ENCODE results near the gene ECHDC3.

ECHDC3 gene

DNA sequence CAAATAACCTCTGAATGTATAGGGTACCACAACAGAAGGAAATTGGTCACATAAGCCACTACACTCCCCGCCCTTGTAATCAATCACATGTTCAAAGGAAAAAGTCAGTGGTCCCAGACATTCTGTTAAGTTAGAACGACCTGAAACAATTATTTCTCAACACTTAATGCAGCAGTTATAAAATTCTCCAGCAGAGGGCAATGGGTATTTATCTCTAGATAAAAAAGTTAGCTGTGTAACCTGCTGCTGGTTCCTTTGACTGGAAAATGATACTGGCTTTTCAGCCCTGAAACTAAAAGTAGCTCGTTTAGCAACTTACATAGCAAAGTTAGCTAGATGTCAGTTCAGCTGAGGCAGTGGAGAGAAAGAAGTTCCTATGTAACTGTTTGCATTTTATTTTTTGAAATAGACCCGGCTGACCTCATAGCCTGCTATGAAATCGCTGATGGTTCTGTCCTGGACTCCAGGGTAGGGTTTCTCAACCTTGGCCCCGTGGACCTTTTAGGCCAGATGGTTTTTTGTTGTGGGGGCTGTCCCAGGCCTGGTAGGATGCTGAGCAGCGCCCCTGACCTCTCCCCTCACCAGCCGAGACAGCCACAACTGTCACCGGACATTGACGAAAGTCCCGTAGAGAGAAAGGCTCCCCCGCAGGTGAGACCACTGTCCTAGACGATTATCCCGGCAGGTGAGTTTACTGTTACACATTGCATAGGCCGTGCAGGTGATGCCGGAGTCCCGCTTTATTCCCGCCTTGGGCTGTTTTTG lies 40.8 kb downstream of the ECHDC3 start:
- no peak for DNase-seq (ENCODE audit: low read depth)

DNA sequence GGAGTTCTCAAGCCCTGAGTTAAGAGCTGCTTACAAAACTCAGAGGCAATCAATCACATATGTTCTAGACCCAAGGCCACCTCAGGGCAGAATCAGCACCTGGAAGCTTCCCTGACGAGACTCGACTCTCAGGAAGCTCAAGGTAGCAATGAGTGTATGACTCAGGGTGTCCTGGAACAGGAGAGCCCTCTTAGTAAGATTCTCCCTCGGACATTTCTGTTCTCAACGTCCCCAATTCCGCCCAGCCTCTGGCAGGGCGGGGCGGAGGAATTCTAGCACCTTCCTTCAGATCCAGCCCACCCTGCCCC lies 41.3 kb downstream of the ECHDC3 start:
- DNase-seq (ENCODE audit: low read depth): no peak

DNA sequence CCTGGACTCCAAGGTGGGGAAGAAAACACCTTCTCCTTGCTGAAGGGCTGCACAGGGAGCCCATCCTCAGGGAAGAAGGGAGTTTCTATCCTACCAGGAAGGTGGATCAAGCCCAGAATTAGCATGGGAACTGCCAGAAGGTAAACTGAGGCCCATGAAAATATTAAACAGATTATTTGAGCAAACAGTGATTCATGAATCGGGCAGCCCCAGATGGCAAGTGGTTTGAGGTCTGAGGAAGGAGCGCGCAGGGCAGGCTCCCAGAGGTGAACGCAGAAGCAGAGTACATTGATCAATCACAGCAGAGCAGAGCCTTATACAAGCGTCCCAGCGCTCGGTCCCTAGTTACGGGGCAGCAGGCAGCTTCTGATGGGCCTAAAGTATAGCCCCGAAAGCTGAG lies 45.2 kb downstream of the ECHDC3 start:
- no peak for DNase-seq (ENCODE audit: low read depth)

DNA sequence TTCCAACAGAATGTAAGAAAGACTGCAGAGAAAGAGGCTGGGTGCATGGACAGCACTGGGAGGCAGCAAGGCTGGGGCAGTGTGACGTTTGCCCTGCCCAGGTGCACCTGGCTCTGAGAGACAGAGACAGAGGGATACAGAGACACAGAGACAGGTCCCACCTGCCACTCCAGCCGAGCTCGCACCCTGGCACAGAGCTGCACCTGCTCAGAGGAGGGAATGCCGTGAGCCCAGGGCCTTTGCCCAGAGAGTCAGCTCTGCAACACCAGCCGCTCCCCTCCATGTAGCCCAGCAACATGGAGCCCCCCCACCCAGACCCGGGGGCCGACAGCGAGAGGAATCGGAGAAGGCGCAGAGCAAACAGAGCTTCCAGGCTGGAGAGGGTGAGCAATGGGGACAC lies 45.7 kb downstream of the ECHDC3 start:
- no peak for DNase-seq (ENCODE audit: low read depth)

DNA sequence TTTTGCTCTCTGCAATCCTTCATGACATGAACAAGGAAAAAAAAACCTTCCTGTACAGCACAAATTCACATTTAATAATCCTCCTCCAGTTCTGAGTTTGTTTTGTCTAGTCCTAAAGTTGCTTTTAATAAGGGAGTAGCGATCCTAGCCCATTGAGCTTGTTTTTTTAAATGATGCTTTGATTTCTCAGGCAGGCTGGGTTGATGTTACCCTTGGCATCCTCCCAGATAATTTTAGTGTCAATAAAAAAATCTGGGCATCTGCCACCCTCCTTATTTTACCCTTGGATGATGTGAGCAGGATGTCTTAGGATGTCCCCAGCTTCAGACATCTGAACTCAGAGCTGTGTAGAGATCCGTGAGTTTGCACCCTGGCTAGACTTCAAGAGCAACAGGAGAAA lies 47.1 kb downstream of the ECHDC3 start:
- no peak for DNase-seq (ENCODE audit: low read depth)

DNA sequence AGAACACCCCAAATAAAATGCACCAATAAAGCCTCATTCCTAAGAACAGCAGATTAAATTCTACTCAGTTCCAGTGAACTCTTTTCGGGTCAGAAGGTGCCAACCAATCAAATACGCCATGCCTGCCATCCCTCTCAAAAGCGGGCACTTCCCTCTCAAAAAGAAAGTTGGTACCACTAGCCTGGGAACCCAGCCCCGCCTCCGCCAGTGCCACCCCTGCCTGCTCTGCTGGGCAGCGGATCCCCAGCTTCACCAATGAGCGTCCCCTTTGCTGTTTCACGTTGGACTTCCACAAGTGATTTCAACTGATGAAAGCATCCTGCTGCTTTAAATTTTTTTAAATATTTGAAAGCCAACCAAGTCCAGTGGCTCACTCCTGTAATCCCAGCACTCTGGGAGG lies 47.8 kb downstream of the ECHDC3 start:
- no peak for DNase-seq (ENCODE audit: low read depth)

DNA sequence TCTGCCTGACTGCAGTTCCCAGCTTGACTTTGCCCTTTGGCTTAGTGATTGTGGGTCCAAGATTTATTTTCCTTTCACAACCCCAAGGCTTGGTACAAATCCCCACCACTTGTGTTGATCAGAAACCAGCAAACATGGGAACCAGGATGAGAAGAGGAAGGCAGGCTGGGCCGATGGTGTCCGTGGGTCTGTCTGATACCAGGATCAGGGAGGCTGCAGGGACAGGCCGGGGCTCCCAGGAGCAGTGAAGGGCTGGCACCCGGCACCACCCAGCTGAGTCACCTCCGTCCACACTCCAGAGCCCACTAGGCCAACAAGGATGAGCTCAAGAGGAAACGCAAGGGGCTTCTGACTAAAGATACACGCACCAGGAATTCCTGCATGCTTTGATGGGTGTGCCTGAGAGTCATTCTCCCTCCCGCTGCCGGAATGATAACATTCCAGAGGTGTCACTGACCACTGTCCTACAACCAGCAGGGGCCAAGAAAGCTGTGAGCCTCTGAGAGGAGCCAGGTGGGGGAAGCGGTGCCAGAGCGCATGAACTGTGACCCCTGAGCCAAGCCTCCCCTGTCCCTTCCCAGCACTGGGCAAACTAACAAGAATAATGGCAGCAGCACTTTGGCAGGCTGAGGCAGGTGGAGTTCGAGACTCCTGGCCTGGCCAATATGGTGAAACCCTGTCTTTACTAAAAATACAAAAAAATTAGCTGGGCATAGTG lies 51.7 kb downstream of the ECHDC3 start:
- no peak for DNase-seq (ENCODE audit: low read depth)

DNA sequence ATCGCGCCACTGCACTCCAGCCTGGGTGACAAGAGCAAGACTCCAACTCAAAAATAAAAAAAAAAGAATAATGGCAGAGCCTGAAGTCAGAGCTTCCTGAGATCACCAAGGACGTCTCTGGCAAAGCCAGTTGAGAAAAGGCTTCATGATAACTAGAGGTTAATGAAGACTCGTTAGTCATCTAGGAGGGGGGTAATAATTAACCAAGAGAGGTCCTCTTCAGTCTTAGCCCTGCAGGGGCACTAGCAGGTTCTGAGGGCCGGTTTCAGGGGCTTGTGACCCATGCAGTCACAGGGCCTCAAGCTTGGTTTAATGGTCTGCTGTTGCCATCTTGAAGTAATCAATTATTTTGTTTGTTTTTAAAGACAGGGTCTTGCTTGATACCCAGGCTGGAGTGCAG lies 52.4 kb downstream of the ECHDC3 start:
- no peak for DNase-seq (ENCODE audit: low read depth)

DNA sequence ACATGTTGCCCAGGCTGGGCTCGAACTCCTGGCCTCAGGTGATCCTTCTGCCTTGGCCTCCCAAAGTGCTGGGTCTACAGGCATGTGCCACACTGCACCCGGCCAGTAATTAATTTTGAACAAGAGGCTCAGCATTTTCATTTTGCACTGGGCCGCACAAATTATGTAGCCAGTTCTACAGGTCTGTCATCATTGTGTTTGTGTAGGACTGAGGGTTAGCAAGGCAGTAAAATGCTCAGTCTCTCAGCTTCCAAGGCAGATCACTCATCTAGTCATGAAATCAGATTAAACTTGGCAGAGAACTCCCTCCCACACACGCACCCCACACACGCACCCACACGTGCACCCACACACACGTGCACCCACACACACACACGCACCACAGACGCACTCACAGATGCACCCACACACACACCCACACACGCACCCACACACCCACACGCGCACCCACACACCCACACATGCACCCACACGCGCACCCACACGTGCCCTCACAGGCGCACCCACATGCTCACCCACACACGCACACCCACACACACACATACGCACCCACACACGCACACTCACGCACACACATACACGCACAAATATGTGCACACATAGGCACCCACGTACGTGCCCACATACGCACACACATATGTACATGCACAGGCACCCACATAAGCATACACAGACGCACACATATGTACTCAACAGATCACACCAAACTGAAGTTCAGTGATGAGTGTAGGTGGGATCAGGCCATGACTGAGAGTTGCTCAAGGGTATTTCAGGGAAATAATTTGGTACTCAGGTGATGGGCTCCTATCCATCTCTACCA lies 53.1 kb downstream of the ECHDC3 start:
- DNase-seq (ENCODE audit: low read depth): no peak

DNA sequence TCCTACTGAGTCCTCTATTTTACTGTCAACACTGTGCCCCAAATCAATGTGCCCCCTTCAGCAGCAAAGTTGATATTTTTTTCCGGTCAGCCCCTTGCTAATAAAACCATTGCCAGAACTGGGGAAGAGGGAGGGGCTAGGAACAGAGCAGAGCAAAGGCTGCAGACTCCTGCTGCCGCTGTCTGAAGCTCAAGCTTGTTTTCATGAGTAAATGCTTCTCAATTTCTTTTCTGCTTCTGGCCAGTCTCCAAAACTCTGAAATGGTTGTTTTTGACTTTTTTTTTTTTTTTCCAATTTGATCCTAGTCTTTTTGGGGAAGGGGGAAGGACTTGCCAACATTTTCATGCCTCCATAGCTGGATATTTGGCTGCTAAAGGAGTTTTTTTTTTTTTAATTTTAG lies 54.3 kb downstream of the ECHDC3 start:
- DNase-seq (ENCODE audit: low read depth): no peak

DNA sequence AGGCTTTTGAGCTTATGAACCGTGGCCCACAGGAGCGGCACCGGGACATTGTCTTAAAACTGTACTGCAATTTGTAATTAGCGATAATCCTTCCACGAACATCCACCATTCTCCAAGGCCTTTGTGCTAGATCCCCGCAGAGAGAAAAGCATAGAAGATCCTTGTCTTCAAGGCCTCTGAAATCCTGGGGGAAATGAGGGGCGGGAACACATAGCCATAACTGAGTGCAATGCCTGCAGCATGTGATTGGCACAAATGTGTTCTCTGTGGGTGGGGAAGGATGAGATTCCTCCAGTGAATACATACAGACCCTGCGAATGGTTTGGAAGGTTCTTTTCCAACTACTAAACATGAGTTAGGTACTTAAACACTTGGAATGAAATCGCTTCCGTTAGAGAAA lies 55.1 kb downstream of the ECHDC3 start:
- DNase-seq (ENCODE audit: low read depth): no peak

DNA sequence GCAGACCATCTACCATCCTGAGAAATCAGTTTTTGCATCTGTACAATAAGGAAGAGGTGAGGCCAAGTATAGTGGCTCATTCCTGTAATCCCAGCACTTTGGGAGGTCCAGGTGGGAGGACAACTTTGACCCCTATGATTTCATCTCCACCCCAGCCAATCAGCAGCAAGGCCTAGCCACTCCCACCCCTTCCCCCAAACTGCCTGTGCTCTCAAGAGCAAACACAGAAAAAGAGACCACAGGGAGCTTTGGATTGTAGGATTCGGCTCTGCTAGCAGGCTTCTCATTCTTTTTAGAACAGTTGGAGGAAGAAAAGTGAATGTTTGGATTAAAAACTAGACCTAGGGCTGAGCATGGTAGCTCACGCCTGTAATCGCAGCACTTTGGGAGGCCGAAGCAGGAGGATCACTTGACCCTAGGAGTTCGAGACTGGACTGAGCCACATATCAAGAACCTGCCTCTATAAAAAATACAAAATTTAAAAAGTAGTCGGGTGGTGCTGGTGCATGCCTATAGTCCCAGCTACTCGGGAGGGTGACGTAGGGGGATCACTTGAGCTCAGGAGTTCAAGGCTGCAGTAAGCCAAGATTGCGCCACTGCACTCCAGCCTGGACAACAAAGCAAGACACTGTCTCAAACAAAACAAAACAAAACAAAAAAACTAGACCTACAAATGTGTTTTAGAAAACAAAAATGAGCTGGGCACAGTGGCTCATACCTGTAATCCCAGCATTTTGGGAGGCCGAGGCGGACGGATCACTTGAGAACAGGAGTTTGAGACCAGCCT lies 55.9 kb downstream of the ECHDC3 start:
- no peak for DNase-seq (ENCODE audit: low read depth)

DNA sequence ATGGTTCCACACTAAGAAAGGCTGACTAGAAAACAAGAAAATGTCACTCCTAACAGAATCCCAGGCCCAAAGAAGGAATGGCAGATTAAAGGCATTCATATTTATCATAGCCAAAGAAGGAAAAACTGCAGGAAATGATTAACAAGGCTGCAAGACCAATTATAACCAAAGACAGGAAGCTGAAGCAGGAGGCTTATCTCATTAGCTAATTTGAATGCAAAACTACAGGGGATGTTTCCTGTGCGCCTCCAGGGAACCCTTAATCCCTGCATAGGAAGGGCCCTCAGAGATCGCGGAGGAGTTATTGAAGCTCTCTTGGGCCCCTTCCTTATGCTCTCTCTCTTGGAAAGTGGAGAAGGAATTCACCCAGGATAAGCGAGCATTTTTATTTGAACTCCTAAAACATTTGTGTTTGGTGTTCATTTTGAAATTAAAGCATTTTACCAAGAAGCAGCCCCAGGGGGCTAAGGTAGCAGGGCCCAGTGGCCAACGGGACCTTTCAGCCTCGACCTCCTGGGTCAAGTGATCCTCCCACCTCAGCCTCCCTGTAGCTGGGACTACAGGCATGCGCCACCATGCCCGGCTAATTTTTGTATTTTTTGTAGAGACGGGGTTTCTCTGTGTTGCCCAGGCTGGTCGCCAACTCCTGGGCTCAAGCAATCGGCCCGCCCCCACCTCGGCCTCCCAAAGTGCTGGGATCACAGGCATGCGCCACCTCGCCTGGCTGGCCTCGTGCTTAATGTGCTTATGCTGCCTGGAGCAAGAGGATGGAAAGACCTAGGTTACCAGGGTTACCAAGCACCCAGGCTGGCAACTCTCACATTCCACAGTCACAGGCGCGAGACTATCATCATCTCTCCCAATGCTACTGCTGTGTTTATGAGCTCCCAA lies 56.9 kb downstream of the ECHDC3 start:
- DNase-seq (ENCODE audit: low read depth): no peak

DNA sequence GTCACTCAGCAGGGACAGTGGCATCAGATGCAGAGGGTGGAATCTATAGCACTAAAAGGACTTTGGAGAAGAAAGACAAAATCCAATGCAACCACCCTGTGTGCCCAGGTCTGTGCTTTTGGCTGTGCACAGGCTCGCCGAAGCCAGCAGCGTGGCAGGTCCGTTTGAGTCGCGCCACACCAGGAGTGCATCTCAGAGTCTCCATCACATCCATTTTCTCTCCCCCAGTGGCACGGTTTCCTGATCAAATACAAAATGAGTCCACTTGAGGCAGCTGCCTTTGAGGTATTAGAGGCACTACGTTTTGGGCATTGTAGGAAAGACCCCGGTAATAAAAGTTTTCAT lies 57.5 kb downstream of the ECHDC3 start:
- no peak for DNase-seq (ENCODE audit: low read depth)

DNA sequence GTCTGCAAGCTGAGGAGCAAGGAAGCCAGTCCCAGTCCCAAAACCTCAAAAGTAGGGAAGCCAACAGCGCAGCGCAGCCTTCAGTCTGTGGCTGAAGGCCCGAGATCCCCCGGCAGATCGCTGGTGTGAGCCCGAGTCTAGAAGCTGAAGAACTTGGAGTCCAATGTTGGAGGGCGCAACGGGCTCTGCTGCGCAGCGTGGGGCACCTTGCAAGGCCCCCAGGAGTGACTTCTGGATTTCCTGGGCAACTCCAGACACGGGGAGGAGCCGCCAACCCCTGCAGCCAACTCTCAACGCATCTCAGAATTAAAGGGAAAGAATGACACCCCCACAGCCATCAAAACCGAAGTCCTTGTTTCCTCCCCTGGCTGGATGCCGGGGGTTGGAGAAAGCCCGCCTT lies 62.2 kb downstream of the ECHDC3 start:
- DNase-seq (ENCODE audit: low read depth): no peak

DNA sequence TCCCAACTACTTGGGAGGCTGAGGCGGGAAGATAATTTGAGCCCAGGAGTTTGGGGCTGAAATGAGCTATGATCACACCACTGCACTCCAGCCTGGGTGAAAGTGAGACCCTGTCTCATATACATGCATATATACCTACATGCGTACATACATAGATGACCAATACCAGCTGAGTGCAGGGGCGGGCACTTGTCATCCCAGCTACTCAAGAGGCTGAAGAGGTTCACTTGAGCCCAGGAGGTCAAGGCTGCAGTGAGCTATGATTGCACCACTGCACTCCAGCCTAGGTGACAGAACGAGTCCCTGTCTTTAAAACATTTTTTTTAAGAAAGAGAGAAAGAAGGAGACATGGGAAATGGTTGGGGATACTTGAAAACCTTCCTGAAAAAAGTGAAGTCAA lies 63.6 kb downstream of the ECHDC3 start:
- DNase-seq (ENCODE audit: low read depth): no peak

DNA sequence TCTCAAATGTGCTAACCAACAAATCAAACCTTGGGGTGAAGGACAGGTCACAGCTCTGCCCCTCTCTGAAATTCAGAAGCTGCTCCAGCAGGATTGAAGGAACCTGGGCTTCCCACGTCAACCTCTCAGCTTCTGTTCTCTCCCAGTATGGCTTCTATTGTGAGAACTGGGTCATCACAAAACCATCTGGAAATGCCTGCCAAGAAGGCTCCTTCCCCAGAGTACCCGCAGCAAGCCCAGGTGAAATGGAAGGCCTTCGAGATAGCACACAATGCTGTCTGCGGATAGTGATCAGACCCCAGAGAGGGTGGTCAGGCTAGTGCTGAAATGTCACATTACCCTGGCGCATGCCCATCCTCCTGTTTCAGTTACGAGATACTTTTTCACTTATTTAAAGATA lies 64.5 kb downstream of the ECHDC3 start:
- DNase-seq (ENCODE audit: low read depth): no peak

DNA sequence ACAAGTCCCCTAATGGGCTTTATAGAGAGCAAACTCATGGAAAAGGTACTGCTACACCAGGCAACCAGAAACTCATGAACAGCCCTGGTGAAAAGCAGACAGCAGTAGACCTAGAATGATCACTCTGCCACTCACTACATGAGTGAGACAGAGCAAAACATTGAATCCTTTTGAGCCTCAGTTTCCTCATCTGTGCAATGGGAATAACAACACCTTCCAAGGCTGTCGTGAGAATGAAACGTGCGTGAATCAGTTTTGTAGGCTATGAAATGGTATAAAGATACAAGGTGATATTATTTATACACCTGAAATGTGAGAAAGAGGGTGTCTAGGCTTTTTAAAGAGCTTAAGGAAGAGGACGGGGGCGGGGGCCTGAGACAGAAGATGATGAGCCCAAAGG lies 66.6 kb downstream of the ECHDC3 start:
- no peak for DNase-seq (ENCODE audit: low read depth)

DNA sequence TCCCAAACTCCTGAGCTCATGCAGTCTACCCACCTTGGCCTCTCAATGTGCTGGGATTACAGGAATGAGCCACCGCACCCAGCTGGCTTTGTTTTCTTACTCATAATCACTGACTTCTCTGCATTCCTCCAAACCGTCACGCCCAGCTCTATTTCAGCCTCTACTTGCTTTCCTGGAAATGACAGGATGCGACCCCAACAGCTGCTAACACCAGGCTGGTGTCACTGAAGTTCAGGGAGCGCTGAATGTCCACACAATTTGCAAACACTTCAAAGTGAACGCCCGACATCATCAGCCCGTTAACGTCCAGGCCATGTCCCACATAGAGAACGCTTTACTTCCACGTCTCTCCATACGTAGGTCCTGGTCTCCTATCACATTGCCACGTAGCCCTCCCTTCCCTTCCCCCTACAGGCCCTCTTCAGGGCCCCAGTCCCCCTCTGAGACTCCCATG lies 68.2 kb downstream of the ECHDC3 start:
- DNase-seq (ENCODE audit: low read depth): no peak

DNA sequence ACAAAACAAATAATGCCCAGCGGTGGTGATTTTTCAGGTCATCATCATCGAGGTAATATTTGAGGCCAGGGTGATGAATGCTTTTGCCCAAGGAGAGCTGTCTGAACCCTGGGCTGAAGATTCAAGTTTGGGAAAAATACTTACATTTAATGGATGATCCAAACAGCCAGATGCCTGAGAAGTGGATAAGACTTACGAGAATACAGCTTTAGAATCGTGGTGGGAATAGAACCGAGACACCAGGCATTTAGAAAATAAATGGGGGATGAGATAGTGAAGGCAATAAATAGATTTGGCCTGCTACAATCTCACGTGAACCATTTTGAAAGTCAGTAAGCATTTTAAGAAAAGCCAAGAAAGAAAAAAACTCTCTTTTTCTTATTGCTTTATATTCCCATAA lies 68.8 kb downstream of the ECHDC3 start:
- DNase-seq (ENCODE audit: low read depth): no peak

DNA sequence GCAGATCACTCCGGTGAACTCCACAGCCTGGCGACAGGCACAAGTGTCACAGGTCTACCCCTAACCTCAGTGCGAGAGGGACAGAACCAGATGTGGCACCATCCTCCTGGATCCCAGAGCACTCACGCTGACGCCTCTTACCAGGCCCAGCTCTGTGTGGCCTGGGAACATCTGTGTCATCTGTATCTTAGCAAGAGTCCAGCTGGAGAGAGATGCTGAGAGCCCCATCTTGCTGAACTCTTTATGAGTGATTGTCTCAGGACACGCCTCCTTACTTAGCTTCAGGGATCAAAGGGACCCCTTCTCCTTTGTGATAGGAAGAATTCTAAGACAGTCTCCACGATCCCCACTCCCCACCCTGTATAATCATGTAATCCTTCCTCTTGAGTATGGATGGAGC lies 71.0 kb downstream of the ECHDC3 start:
- DNase-seq (ENCODE audit: low read depth): no peak
